NCI-H2107 (cell line): ENCODE results near the gene C17orf58.

Source experiments
- DNase-seq: peaks from one replicate; lab custom pipeline; 2025; lab: John Stamatoyannopoulos, UW

The C17orf58 gene

DNA sequence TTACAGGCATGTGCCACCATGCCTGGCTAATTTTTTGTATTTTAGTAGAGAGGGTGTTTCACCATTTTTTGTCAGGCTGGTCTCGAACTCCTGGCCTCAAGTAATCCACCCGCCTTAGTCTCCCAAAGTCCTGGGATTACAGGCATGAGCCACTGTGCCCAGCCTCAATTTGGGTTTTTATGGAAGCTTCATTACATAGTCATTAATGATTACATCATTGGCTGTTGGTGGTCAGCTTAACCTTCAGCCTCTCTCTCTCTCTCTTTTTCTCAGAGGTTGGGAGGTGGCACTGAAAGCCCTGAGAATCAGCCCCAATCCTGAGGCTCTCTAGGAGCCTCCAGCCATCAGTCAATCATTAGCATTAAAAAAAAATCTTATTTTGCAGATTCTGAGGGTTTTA lies 45.3 kb downstream of the C17orf58 start:
- no peak for DNase-seq

DNA sequence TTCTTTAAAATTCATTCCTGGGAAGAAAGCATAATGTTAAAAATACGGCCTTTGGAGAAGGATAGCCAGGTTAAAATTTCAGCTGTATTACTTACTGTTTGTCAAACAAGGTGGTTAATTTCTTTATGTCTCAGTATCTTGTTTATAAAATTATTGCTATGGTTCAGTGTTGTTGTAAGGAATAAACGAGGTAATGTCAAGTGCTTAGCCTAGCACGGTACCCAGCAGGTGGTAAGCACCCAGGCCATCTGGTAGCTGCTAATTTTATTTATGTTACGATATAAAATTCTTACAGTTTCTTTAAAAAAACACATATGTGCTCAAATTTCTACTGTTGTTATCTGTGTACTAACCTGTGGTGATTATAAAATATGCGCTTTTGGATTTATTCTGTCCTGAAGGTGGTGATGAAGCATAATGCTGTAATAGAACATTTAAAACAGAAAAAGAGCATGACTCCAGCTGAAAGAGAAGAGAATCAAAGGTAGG lies 48.9 kb downstream of the C17orf58 start:
- no peak for DNase-seq

- no peak for DNase-seq
Observed at GRCh38 chr17:67946513-67946912, 49.8 kb downstream of the C17orf58 start.

DNA sequence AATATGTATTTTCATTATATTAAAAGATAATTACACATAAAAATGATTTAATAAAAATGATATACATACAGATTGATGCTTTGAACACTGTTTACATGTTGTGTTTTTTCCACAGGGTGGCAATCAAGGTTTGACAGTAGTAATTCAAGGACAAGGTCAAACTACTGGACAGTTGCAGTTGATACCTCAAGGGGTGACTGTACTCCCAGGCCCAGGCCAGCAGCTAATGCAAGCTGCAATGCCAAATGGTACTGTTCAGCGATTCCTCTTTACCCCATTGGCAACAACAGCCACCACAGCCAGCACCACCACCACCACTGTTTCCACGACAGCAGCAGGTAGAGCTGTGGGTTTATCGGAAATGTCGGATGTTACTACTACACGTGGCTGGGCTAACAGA lies 52.2 kb downstream of the C17orf58 start:
- no peak for DNase-seq

DNA sequence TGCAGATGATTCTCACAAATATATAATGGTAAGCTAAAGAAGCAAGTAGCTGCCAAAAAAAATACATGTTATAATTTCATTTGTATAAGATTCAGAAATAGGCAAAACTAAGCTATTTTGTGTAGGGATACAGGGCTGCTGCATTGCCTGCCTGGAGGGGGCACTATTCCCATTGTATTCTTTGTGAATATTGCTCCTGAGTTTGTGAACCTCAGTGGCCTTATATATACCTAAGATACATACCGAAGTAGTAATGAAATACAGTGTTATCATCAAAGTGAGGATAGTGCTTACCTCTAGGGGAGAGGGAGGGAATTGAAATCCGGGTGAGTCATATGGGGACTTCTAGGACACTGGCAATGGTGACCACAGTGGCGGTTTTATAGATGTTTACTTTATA lies 53.5 kb downstream of the C17orf58 start:
- no peak for DNase-seq
